Tibial nerve (tissue), 4 donors: ENCODE results near the gene TPH1.

Experiments used
- CTCF ChIP-seq, 5 experiments: fragments of 200-600 bp in 3 of 5; fragments of 450-650 bp in 2 of 5; sonication (generic) in 3 of 5; IDR thresholded peaks; one replicate each; pipeline ENCODE4 v1.5.1; 2016 to 2019; ENCODE audit warnings: antibody characterized with exemption in 5 of 5, mild to moderate bottlenecking in 3 of 5, moderate library complexity in 2 of 5
- EP300 ChIP-seq, 2 donors: sonication (generic); formaldehyde crosslinking; IDR thresholded peaks; one replicate each; pipeline ENCODE4 v1.6.1; 2017; ENCODE audit warnings: antibody characterized with exemption in 2 of 2, mild to moderate bottlenecking in 1 of 2
- POLR2A ChIP-seq, 2 donors: fragments of 450-650 bp; IDR thresholded peaks; one replicate each; pipeline ENCODE4 v1.6.1; 2017; ENCODE audit warnings: antibody characterized with exemption in 2 of 2, mild to moderate bottlenecking in 2 of 2, moderate library complexity in 2 of 2

GRCh38 chr11:18011633-18012032 lies 34.4 kb downstream of the TPH1 start:
- TF ChIP-seq CTCF (IDR thresholded peaks at IDR 0.05) (no peak), POLR2A (IDR thresholded peaks at IDR 0.05) (no peak), EP300 (IDR thresholded peaks at IDR 0.05) (no peak)
